Stimulated activated CD4-positive, alpha-beta T cell treated with anti-CD3 and anti-CD28 coated beads, Interleukin-4, amount 100 ng/mL, for 4 hours (primary cell): ENCODE data around the gene HECA.
"Not testable (repeated sequence)": the region's sequence is repeated elsewhere in the genome, so short reads cannot be mapped to it uniquely, and the experiment has no call there.

Experiments
- DNase-seq, 2 experiments: peaks; one replicate each; pipeline ENCODE4 v3.0.0-alpha.2; 2020

HECA gene

GRCh38 chr6:139134817-139135577 is at the start of gene HECA:
Gene HECA (plus strand): TSS chr6:139135080. CDS start chr6:139135397, 317 bp downstream.
- peak; percentile 98 to 100 for DNase-seq

GRCh38 chr6:139091826-139092225 is 43.1 kb upstream of the HECA start:
- no peak for DNase-seq

GRCh38 chr6:139099984-139100383 is 34.9 kb upstream of the HECA start:
- no peak for DNase-seq

- DNase-seq = no peak
Observed at GRCh38 chr6:139107051-139107450, 27.8 kb upstream of the HECA start.

GRCh38 chr6:139108378-139108777 is 26.5 kb upstream of the HECA start:
- no peak for DNase-seq

- peak in 1 of 2 experiments; percentile 43 for DNase-seq
Observed at GRCh38 chr6:139109558-139109957, 25.3 kb upstream of the HECA start.

- no peak for DNase-seq
Observed at GRCh38 chr6:139112146-139112545, 22.7 kb upstream of the HECA start.

- DNase-seq = no peak
Observed at GRCh38 chr6:139112561-139112960, 22.3 kb upstream of the HECA start.

- no peak for DNase-seq
Observed at GRCh38 chr6:139114746-139115145, 20.1 kb upstream of the HECA start.

- no peak for DNase-seq
Observed at GRCh38 chr6:139115989-139116758, 18.7 kb upstream of the HECA start.

- no peak for DNase-seq
Observed at GRCh38 chr6:139117734-139118133, 17.1 kb upstream of the HECA start.

GRCh38 chr6:139119552-139119951 is 15.3 kb upstream of the HECA start:
- no peak for DNase-seq

GRCh38 chr6:139122823-139123222 is 12.1 kb upstream of the HECA start:
- DNase-seq = not testable (repeated sequence)

GRCh38 chr6:139124887-139125672 is 9.8 kb upstream of the HECA start:
- DNase-seq = peak; percentile 60 to 79

- peak in 1 of 2 experiments; percentile 24 for DNase-seq
Observed at GRCh38 chr6:139126255-139126654, 8.6 kb upstream of the HECA start.

GRCh38 chr6:139126931-139127330 is 7.9 kb upstream of the HECA start:
- DNase-seq = no peak

GRCh38 chr6:139129284-139129683 is 5.6 kb upstream of the HECA start:
- no peak for DNase-seq

- DNase-seq = no peak
Observed at GRCh38 chr6:139131736-139132280, 3.1 kb upstream of the HECA start.

- no peak for DNase-seq
Observed at GRCh38 chr6:139133262-139134063, 1.4 kb upstream of the HECA start.

- DNase-seq = no peak
Observed at GRCh38 chr6:139134064-139134395, 850 bp upstream of the HECA start.

GRCh38 chr6:139135578-139136545 is 982 bp downstream of the HECA start:
- DNase-seq = peak; percentile 53 to 61
